Peyer's patch (tissue), 4 donors: ENCODE results near the gene F13A1. TPM values are rescaled to one million over a fixed set of nuclear protein-coding genes. Genes with fewer than 3 reads are reported as not detected.

Source experiments
- DNase-seq, 3 donors: peaks; one replicate each; pipeline ENCODE4 v3.0.0-alpha.2; 2017 to 2019
- H3K27ac ChIP-seq, 4 donors: fragments of 200-600 bp; sonication (generic); one replicate each; pipeline ENCODE4 v1.5.1; 2016 to 2019
- H3K27me3 ChIP-seq, 2 donors: fragments of 200-600 bp; sonication (generic); one replicate each; pipeline ENCODE4 v1.5.1; 2019
- H3K36me3 ChIP-seq, 3 donors: fragments of 200-600 bp; sonication (generic); one replicate each; pipeline ENCODE4 v1.5.1; 2016 to 2019
- H3K4me1 ChIP-seq, 4 donors: fragments of 200-600 bp; sonication (generic); one replicate each; pipeline ENCODE4 v1.5.1; 2016 to 2019
- H3K4me3 ChIP-seq, 4 donors: fragments of 200-600 bp; sonication (generic); 1 replicate in 3 of 4; 2 replicates in 1 of 4; pipeline ENCODE4 v1.5.1; 2016 to 2019; ENCODE audit warnings: mild to moderate bottlenecking in 1 of 4
- H3K9me3 ChIP-seq, 4 donors: fragments of 200-600 bp; sonication (generic); one replicate each; pipeline ENCODE4 v1.5.1; 2016 to 2019; ENCODE audit warnings: mild to moderate bottlenecking in 1 of 4
- CTCF ChIP-seq, 6 experiments: fragments of 450-650 bp in 4 of 6; fragments of 200-600 bp in 2 of 6; sonication (generic) in 1 of 6; IDR thresholded peaks; one replicate each; pipeline ENCODE4 v1.5.1; 2017 to 2019; ENCODE audit warnings: antibody characterized with exemption in 6 of 6, mild to moderate bottlenecking in 3 of 6, moderate library complexity in 1 of 6
- POLR2A ChIP-seq, 2 donors: fragments of 450-650 bp; IDR thresholded peaks; one replicate each; pipeline ENCODE4 v1.5.1; 2017; ENCODE audit warnings: antibody characterized with exemption in 2 of 2, mild to moderate bottlenecking in 2 of 2, moderate library complexity in 2 of 2
- total RNA-seq, 4 donors: library from RNA; depleted of rRNA; stranded (reverse); fragments of >200 nt; gene quantifications; one replicate each; pipeline ENCODE4 v1.1.0, GENCODE V29; 2016

The F13A1 gene
- total RNA-seq, 4 donors from 2014 or later, result 13.0 to 29.7 (median 25.5) TPM

- H3K27me3 ChIP-seq, result peaks cover 0 to 3% of the 10 kb centered on the region in 2 donors
- H3K9me3 ChIP-seq, result no peaks in the 10 kb centered on the region
- no peak overlapping the region for H3K27ac ChIP-seq
- no peak for DNase-seq
- no peak overlapping the region for H3K4me3 ChIP-seq
- no peak for TF ChIP-seq POLR2A (IDR thresholded peaks at IDR 0.05)
- TF ChIP-seq CTCF (IDR thresholded peaks at IDR 0.05), result no peak
- no peaks in the 10 kb centered on the region for H3K36me3 ChIP-seq
- no peaks in the 10 kb centered on the region for H3K4me1 ChIP-seq
These were observed 2.4 kb downstream of the F13A1 start for GRCh38 chr6:6317825-6318733.

GRCh38 chr6:6317386-6317785, 3.1 kb downstream of the F13A1 start:
- DNase-seq, result no peak
- Histone ChIP-seq H3K36me3 (no peaks in the 10 kb centered on the region), H3K27me3 (peaks cover 0 to 3% of the 10 kb centered on the region in 2 donors), H3K27ac (no peak overlapping the region), H3K4me3 (no peak overlapping the region), H3K4me1 (no peaks in the 10 kb centered on the region), H3K9me3 (no peaks in the 10 kb centered on the region)
- no peak for TF ChIP-seq CTCF (IDR thresholded peaks at IDR 0.05)
- TF ChIP-seq POLR2A (IDR thresholded peaks at IDR 0.05), result no peak

GRCh38 chr6:6315660-6316059, 4.8 kb downstream of the F13A1 start:
- DNase-seq, result peak in 1 of 3 donors; percentile 71
- Histone ChIP-seq H3K4me3 (no peak overlapping the region), H3K27ac (no peak overlapping the region), H3K4me1 (no peaks in the 10 kb centered on the region), H3K36me3 (no peaks in the 10 kb centered on the region), H3K27me3 (peaks cover 0 to 1% of the 10 kb centered on the region in 2 donors), H3K9me3 (no peaks in the 10 kb centered on the region)
- TF ChIP-seq CTCF (IDR thresholded peaks at IDR 0.05) (peak; percentile 54 to 81 (median 74)), POLR2A (IDR thresholded peaks at IDR 0.05) (no peak)

GRCh38 chr6:6314596-6314995, 5.9 kb downstream of the F13A1 start:
- no peak overlapping the region for H3K27ac ChIP-seq
- no peak overlapping the region for H3K4me3 ChIP-seq
- TF ChIP-seq CTCF (IDR thresholded peaks at IDR 0.05), result no peak
- TF ChIP-seq POLR2A (IDR thresholded peaks at IDR 0.05), result no peak
- no peaks in the 10 kb centered on the region for H3K27me3 ChIP-seq
- no peaks in the 10 kb centered on the region for H3K4me1 ChIP-seq
- no peaks in the 10 kb centered on the region for H3K36me3 ChIP-seq
- no peak for DNase-seq
- no peaks in the 10 kb centered on the region for H3K9me3 ChIP-seq

- no peak for DNase-seq
These were observed 7.5 kb downstream of the F13A1 start for GRCh38 chr6:6312901-6313441.

More at GRCh38 chr6:6312901-6313441, 7.5 kb downstream of the F13A1 start:
- Histone ChIP-seq H3K27me3 (no peaks in the 10 kb centered on the region), H3K4me1 (no peaks in the 10 kb centered on the region), H3K9me3 (no peaks in the 10 kb centered on the region), H3K4me3 (no peak overlapping the region), H3K27ac (no peak overlapping the region), H3K36me3 (no peaks in the 10 kb centered on the region)
- TF ChIP-seq CTCF (IDR thresholded peaks at IDR 0.05), result no peak
- TF ChIP-seq POLR2A (IDR thresholded peaks at IDR 0.05), result no peak
